NCI-H1436 (cell line): ENCODE results near the gene CLEC20A.

Experiments
- DNase-seq: peaks from one replicate; lab custom pipeline; 2025; lab: John Stamatoyannopoulos, UW

CLEC20A gene

GRCh38 chr1:178500091-178500770 is 3.5 kb upstream of the CLEC20A start:
- DNase-seq, result no peak

DNA sequence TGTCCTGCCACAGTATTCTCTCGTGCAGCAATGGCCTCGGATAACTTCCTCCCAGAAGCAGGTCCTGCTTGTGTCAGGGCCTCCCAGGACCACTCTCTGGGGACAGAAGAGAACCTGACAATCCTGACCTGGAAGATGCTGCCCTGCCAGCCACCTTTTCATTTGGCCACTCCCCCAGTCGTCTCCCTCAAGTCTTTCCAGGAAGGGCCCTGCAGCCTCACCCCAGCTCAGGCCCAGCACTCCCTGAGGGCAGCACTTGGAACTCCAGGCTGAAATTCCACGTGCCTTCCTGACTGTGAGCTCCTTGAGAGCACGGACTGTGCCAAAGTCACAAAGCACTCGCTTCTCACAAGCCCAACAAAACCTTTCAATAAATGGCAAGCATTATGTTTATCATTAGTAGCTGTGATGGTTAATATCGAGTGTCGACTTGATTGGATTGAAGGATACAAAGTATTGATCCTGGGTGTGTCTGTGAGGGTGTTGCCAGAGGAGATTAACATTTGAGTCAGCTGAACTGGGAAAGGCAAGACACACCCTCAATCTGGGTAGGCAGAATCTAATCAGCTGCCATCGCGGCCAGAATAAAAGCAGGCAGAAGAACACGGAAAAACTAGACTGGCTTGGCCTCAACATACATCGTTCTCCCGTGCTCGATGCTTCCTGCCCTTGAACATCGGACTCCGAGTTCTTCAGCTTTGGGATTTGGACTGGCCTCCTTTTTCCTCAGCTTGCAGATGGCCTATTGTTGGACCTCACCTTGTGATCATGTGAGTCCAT is 2.3 kb upstream of the CLEC20A start:
- DNase-seq, result no peak

DNA sequence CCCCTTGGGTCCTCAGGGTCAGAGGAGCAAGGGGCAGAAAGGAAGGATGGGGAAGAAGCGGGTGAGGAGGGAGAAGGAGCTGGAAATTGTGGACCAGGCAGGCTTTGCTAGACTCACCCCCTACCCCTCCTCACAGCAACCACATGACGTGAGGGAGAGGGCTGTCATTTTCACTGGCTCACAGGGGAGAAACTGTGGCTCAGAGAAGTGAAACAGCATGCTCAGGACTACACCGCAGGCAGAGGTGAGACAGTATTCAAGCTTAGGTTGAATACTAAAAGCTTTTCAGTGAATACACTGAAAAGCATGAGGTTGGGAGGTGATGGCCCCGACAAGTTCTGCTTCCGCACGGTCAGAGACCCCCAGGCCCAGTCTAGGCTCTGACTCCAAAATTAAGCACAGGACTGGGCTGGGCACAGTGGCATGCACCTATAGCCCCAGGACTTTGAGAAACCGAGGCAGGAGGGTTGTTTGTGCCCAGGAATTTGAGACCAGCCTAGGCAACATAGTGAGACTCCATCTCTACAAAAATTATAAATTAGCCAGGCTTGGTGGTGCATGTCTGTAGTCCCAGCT is 1.2 kb upstream of the CLEC20A start:
- no peak for DNase-seq

DNA sequence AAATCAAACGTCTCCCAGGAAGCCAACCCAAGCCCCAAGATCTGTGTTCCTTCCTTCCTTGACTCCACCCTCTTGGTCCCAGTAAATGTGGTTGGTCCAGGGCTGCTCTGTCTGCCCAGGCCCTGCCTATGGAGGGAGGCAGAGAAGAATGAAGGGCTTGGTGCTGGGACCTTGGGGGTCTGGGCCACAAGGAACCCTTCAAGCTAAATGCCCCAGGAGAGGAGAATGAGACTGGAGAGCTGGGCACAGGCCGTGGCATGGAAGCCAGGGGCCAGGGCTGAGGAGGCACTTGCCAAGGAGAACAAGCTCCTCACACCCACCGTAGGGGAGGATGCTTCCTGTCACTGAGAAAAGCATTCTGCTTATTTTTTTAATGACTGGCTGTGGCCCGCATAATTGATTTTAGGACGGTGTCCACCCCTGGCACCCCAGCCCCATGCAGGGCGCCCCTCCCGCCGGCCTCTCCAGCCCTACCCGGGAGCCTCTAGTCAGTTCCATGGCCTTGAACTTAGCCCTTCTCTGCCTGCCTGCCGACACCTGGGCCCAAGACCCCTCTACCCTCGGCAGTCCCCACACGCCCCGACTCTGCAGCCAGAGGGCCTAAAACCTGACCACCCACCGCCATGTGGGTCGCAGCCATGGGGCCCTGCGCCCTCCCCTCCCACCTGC is 889 bp downstream of the CLEC20A start:
- DNase-seq, result no peak

DNA sequence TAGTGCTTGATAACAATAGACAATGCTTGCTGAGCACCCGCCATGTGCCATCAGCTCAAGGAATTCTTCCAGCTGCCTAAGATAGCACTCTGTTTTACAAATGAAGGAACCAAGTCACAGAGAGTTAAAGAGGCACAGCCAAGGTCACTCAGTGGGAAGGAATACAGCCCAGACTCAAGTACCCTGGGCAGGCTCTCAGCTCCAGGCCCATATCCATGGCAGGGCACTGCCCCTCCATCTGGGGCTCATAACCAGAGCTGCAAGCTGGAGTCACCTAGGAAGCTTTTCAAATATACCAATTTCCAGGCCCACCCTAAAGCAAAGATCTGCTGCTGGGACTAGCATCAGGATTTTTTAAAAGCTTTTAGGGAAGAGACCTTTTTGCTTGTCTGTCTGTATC is 1.6 kb downstream of the CLEC20A start:
- no peak for DNase-seq

GRCh38 chr1:178494569-178494971 is 2.2 kb downstream of the CLEC20A start:
- DNase-seq, result no peak

- no peak for DNase-seq
Observed at GRCh38 chr1:178493301-178493741, 3.4 kb downstream of the CLEC20A start.

GRCh38 chr1:178492341-178492740 is 4.4 kb downstream of the CLEC20A start:
- no peak for DNase-seq

- DNase-seq, result no peak
Observed at GRCh38 chr1:178491721-178492120, 5.0 kb downstream of the CLEC20A start.

DNA sequence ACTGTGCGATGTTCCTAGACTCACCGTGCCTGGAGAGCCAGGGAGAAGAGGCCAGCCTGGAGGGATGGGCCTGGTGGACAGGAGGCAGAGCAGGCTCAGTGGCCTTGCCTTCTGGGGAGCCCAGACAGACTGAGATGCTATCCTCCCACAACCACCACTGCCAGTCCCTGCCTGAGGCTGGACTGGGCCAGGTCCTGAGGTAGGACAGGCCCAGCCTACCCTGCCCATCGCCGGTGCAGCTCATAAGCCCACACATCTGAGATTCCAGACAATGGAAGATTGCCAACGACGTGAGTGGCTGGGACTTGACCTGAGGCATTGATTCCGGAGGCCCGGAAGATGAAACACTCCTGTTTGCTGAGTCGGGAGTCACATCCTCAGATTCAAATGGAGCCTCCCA is 5.8 kb downstream of the CLEC20A start:
- DNase-seq, result no peak

- DNase-seq, result no peak
Observed at GRCh38 chr1:178490136-178490535, 6.6 kb downstream of the CLEC20A start.

- no peak for DNase-seq
Observed at GRCh38 chr1:178489399-178489798, 7.4 kb downstream of the CLEC20A start.

DNA sequence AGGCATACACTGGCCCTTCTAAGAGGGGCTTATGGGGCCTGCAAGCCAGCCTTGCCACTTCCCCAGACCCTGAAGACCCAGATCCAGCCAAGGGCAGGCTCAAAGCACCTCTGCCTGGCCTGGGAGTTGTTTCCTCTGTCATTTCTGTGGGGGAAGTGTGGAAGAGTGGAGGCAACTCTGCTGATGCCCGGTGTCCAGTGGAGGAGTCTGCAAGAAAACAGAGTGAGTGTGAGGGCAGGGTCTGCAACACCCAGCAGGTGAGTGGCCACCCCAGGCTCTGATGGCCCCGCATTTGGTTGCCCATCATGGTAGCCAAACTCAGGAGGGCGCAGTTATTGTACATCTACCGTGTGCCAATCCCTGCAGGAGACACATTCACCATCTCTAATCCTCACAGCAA is 8.4 kb downstream of the CLEC20A start:
- DNase-seq, result no peak

DNA sequence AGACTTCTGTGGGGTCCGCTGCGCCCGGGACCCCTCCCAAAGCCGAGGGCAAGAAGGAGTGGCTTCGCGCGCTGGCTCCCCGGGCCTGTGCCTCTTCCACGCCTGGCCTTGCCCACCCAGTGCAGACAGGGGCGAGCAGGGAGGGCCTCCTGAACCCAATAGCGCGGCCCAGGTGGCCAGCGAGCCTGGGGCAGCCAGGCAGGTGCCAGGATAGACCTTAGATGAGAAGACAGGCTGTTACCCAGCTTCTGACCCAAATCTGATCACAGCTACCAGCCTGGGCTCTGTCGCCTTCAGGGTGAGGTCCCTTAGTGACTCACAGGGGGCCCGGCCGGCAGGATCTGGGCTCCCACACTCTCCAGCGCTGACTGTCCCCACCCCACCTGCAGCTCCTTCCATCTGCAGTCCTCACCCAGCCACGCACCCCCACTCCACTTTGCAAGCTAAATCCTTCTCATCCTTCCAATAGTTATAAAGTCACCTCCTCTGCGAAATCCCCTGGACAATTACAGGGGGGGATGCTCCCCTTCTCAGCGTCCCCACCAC is 9.6 kb downstream of the CLEC20A start:
- DNase-seq, result no peak

DNA sequence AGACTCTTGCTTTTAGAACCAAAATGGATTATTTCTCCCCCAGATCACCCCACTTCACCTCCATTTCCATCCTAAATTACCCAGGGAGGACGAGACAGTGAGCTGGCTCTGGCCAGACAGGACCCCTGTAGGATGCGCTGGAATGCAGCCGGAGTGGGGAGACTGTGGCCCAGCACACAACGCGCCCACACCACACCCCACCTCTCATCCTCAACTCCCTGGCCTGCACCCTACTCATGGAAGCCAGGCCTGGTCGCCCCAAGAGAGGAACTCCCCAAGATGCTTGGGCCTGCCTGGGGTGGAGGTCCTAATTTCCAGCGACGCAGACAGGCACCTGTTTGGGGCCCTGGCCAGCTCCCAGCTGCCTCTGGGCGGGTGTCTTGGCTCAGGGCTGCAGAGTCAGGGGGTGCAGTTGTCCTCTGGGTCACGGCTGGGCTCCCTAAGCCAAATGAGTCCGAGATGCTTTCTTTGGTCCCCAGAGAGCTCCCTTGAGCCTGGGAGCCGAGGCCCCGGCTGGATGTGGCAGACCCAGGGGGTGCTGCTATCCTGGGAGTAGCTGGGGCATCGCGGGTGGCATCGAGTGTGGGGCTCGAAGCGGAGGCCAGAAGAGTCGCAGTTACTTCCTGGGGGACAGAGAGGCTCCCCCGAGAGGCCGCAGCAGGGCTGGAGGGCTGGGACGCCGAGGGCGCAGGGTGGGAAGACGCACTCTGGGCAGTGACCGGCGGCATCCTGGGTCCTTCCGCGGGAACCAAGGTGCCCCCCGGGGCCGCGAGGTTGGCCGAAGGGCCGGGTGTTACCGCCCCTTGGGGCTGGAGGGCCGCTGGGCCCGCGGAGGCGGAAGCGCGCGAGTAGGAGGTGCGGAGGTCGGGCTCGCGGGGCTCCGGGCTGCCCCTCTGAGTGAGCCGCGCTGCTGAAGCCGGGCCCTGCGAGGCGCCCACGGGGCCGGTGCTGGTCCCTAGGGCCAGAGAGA is 10.4 kb downstream of the CLEC20A start:
- DNase-seq, result no peak

DNA sequence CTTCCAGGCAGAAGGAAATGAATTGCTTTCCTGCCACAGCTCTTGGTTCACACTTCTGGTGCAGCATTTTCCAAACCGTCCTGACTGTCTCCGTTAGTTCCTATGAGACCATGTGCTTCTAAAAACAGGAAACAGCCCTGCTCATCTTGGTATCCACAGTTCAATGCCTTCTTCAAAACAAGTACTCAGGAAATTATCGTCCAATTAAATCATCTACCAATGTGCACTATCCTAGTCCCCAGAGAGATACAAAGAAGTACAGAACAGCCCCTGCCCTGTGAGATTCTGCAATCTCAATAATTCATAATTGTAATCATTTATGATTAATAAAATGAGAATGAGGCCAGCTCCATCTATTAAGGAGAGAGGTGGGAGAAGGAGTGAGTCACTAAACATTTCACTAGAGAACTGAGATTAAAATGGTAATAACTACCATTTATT is 11.2 kb downstream of the CLEC20A start:
- DNase-seq, result no peak

GRCh38 chr1:178484698-178485225 is 12.0 kb downstream of the CLEC20A start:
- DNase-seq, result no peak

DNA sequence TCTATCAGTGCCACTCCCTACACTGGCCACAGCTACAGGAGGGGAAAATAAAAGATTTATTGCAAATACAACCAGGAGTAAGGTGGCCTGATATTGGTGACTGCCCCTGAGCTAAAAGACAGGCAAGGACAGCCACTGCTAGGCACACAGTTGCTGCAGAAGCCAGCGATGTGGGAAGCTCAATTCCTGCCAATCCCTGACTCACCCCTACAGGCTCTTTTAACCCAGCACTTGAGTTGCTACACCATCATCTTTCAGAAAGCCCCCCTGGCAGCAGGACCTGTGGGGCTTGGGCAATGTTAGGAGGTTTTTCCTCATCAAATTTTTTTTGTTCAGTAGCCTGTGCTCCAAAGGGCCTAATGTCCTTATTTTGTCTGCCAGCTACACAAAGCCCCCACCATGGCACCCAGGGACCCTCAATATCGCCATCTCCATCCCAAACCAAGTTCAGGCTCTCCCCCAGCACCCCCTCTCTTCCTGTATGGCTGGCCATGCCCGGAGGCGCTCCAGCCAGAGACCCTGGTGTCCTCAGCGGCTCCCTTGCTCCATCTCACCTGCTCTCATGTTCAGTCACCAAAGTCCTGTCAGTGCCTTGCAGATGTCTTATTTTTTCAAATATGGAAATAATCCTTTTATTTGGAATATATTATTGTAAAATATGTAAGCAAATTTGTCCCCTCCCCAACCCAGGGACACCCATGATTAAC is 13.4 kb downstream of the CLEC20A start:
- no peak for DNase-seq

DNA sequence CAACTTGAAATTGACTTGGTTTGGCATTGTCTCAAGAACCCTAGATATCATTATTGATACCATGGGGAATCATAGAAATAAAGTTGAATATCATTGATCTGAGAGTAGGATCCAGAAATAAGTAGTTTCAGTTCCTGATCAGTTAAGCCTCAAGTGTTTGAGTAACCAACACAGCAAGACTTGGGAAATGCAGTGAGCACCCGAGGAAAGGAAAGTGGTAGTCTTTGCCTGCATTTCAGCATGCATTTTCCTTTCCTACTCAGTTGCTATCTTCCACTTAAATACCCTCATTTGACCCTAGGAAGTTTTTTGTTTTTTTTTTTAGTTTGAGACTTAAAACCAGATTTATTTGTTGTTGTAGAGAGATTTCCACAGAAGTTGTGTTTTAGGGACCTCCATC is 18.9 kb downstream of the CLEC20A start:
- no peak for DNase-seq

DNA sequence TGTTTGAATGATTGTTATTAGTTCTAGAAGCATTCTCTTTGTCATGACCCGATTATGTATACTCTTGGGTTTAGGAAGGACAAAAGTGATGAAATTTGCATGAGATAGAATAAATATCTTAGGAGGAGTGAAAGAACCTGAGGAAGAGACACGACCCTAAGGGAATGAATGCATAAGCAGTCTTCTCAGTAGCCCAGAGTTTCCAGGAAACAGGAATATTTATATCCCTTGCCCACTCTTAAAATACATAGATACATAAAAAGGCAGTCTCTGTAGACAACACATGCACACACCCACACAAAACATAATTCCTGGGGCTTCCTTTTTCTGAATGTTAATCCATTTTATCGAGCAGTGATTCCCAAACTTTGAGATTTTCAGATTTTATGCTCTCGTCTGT is 19.4 kb downstream of the CLEC20A start:
- DNase-seq, result no peak
